Panc1 (cell line): ENCODE measurements around the gene AKAP13. TPM values are rescaled to one million over a fixed set of nuclear protein-coding genes. Genes with fewer than 3 reads are reported as not detected.

ENCODE experiments used
- ATAC-seq: fragments of 200-7000 bp; cut with Tn5 transposase; 2 replicates; pipeline ENCODE4 v1.9.1; 2020; ENCODE audit warnings: mild to moderate bottlenecking, moderate library complexity
- BruUV-seq: library from RNA; stranded (reverse); fragments of 400-500 nt; replicated peaks from 2 replicates; lab custom pipeline; 2021; lab: Mats Ljungman, UMichigan
- CTCF ChIA-PET: fragments of 300-600 bp; sonication (Branson Sonifier 250); formaldehyde crosslinking; loops from one replicate; lab custom pipeline; 2022; ENCODE audit warnings: antibody characterized with exemption; lab: Charles Lee
- POLR2A ChIA-PET: fragments of 300-600 bp; sonication (Branson Sonifier 250); formaldehyde crosslinking; loops from one replicate; lab custom pipeline; 2022; ENCODE audit warnings: antibody characterized with exemption; lab: Charles Lee
- DNase-seq: peaks from one replicate; pipeline ENCODE4 v3.0.0-alpha.2; 2010; ENCODE audit warnings: low read depth, low spot score
- H3K27ac ChIP-seq: 2 replicates; pipeline ENCODE4 v1.5.1; 2011; ENCODE audit warnings: mild to moderate bottlenecking, low read length, inconsistent platforms
- H3K27me3 ChIP-seq: fragments of 200-500 bp; sonication (Bioruptor generic); 2 replicates; pipeline ENCODE4 v1.6.0; 2014; ENCODE audit warnings: low read length, inconsistent platforms; ENCODE audit not compliant: control insufficient read depth, insufficient read depth
- H3K36me3 ChIP-seq: fragments of 200-500 bp; sonication (Bioruptor generic); 2 replicates; pipeline ENCODE4 v1.5.1; 2014; ENCODE audit warnings: inconsistent platforms, mild to moderate bottlenecking, low read length, moderate library complexity; ENCODE audit not compliant: control insufficient read depth, insufficient read depth
- H3K4me1 ChIP-seq: 2 replicates; pipeline ENCODE4 v1.5.1; 2011; ENCODE audit warnings: inconsistent platforms, mild to moderate bottlenecking, low read length, moderate library complexity; ENCODE audit not compliant: control insufficient read depth, insufficient read depth
- H3K4me3 ChIP-seq, 2 experiments: 2 replicates each; pipeline ENCODE4 v1.5.1; 2011 to 2012; ENCODE audit warnings: low read depth in 2 of 2, low read length in 2 of 2, mild to moderate bottlenecking in 2 of 2, inconsistent platforms in 1 of 2, moderate library complexity in 1 of 2
- H3K9me3 ChIP-seq: fragments of 200-500 bp; sonication (Bioruptor generic); 2 replicates; pipeline ENCODE4 v1.5.1; 2014; ENCODE audit warnings: low read depth, mild to moderate bottlenecking, inconsistent platforms, low read length, moderate library complexity; ENCODE audit not compliant: control insufficient read depth, insufficient read depth
- CTCF ChIP-seq: fragments of 450-650 bp; IDR thresholded peaks from 2 replicates; pipeline ENCODE4 v1.5.1; 2017; ENCODE audit warnings: mild to moderate bottlenecking
- POLR2AphosphoS5 ChIP-seq: IDR thresholded peaks from 2 replicates; pipeline ENCODE4 v1.6.1; 2012; ENCODE audit warnings: mild to moderate bottlenecking, low read depth, low read length, moderate library complexity
- REST ChIP-seq, 2 experiments: IDR thresholded peaks; 2 replicates each; pipeline ENCODE4 v1.6.1; 2011 to 2012; ENCODE audit warnings: low read depth in 2 of 2, control low read depth in 1 of 2, low read length in 1 of 2, mild to moderate bottlenecking in 1 of 2, moderate library complexity in 1 of 2; ENCODE audit not compliant: insufficient read depth in 1 of 2
- SIN3A ChIP-seq: IDR thresholded peaks from 2 replicates; pipeline ENCODE4 v1.6.1; 2012; ENCODE audit warnings: low read depth, mild to moderate bottlenecking, low read length, moderate library complexity, borderline replicate concordance; ENCODE audit not compliant: insufficient read depth
- TCF7L2 ChIP-seq: IDR thresholded peaks from 2 replicates; pipeline ENCODE4 v1.6.1; 2011; ENCODE audit warnings: mild to moderate bottlenecking, low read depth, low read length, inconsistent platforms
- in situ Hi-C: cut with HindIII; loops from 2 replicates; pipeline ENCODE4 v1.10.0; 2016; ENCODE audit warnings: low sequenced_read_pairs, low pct_unique_long_range_greater_than_20kb
- intact Hi-C: fragments of 100-400 bp; cut with micrococcal nuclease; formaldehyde crosslinking; loops from one replicate; pipeline ENCODE4 v1.10.0; 2022; ENCODE audit not compliant: unreplicated experiment
- total RNA-seq: library from RNA; stranded (reverse); gene quantifications from one replicate; pipeline ENCODE4 v1.2.1, GENCODE V29; 2021; ENCODE audit not compliant: unreplicated experiment

Gene AKAP13
- total RNA-seq, 1 experiment from 2014 or later, result 94.2 TPM

- ChIA-PET CTCF (no interaction called here), POLR2A (no interaction called here)
- DNase-seq (no peak), ATAC-seq (no peak)
- H3K36me3 ChIP-seq, result peaks cover 8% of the 10 kb centered on the region; the same call in 1 of the 2 replicates
- no peaks in the 10 kb centered on the region for H3K9me3 ChIP-seq
- in situ Hi-C loops, result no loop called here
- H3K4me3 ChIP-seq, result no peak overlapping the region
- TF ChIP-seq CTCF (no peak), REST (IDR thresholded peaks at IDR 0.05; ENCODE audit: insufficient read depth in 1 of 2, low read depth in 2 of 2, low read length in 1 of 2) (no peak), POLR2AphosphoS5 (no peak)
- TSS peak; percentile 13 for BruUV-seq
- H3K4me1 ChIP-seq, result no peaks in the 10 kb centered on the region
- intact Hi-C loops, result no loop called here
- H3K27ac ChIP-seq, result no peak overlapping the region
- no peaks in the 10 kb centered on the region for H3K27me3 ChIP-seq
Observed at GRCh38 chr15:85745023-85745422, 364.6 kb downstream of the AKAP13 start.

- intact Hi-C loops, result no loop called here
- no peak for TF ChIP-seq CTCF
- TF ChIP-seq SIN3A, result no peak
- TF ChIP-seq POLR2AphosphoS5, result no peak
- no peak for TF ChIP-seq REST (IDR thresholded peaks at IDR 0.05; ENCODE audit: insufficient read depth in 1 of 2, low read depth in 2 of 2, low read length in 1 of 2)
- no peak for TF ChIP-seq TCF7L2
- DNase-seq (no peak), ATAC-seq (no peak)
- H3K4me1 ChIP-seq, result no peaks in the 10 kb centered on the region
- ChIA-PET POLR2A (no interaction called here), CTCF (no interaction called here)
- H3K36me3 ChIP-seq, result peaks cover 8% of the 10 kb centered on the region; the same call in 1 of the 2 replicates
- no peaks in the 10 kb centered on the region for H3K27me3 ChIP-seq
- no peak overlapping the region for H3K4me3 ChIP-seq
- in situ Hi-C loops, result no loop called here
- H3K27ac ChIP-seq, result no peak overlapping the region
- BruUV-seq, result no TSS peak
- H3K9me3 ChIP-seq, result no peaks in the 10 kb centered on the region
Observed at GRCh38 chr15:85745525-85746150, 365.2 kb downstream of the AKAP13 start.
